ENCODE measurements around the gene CMTM5.
A peak's percentile ranks its signal among the peaks of the same experiment; 100 is the strongest.
"Not testable (repeated sequence)": the region's sequence is repeated elsewhere in the genome, so short reads cannot be mapped to it uniquely, and the experiment has no call there.

The CMTM5 gene

GRCh38 chr14:23378612-23379220 lies 1.9 kb downstream of the CMTM5 start:
- no peak for DNase-seq (ENCODE audit: low spot score)

GRCh38 chr14:23379366-23380196 lies 2.7 kb downstream of the CMTM5 start:
- DNase-seq (ENCODE audit: low spot score), result peak; percentile 65

GRCh38 chr14:23380197-23380914 lies 3.5 kb downstream of the CMTM5 start:
- no peak for DNase-seq (ENCODE audit: low spot score)

GRCh38 chr14:23380976-23381375 lies 4.1 kb downstream of the CMTM5 start:
- DNase-seq (ENCODE audit: low spot score), result no peak

GRCh38 chr14:23381871-23382270 lies 5.0 kb downstream of the CMTM5 start:
- DNase-seq (ENCODE audit: low spot score), result no peak

GRCh38 chr14:23382276-23382675 lies 5.4 kb downstream of the CMTM5 start:
- no peak for DNase-seq (ENCODE audit: low spot score)

- no peak for DNase-seq (ENCODE audit: low spot score)
Measured at GRCh38 chr14:23382731-23383440, 6.0 kb downstream of the CMTM5 start.

- DNase-seq (ENCODE audit: low spot score), result no peak
Measured at GRCh38 chr14:23384364-23385080, 7.7 kb downstream of the CMTM5 start.

GRCh38 chr14:23385244-23385641 lies 8.4 kb downstream of the CMTM5 start:
- DNase-seq (ENCODE audit: low spot score), result no peak

GRCh38 chr14:23385642-23386265 lies 8.9 kb downstream of the CMTM5 start:
- DNase-seq (ENCODE audit: low spot score), result no peak

GRCh38 chr14:23386266-23386657 lies 9.4 kb downstream of the CMTM5 start:
- DNase-seq (ENCODE audit: low spot score), result not testable (repeated sequence)

- DNase-seq (ENCODE audit: low spot score), result no peak
Measured at GRCh38 chr14:23386999-23387398, 10.2 kb downstream of the CMTM5 start.

- no peak for DNase-seq (ENCODE audit: low spot score)
Measured at GRCh38 chr14:23387916-23388882, 11.4 kb downstream of the CMTM5 start.

- DNase-seq (ENCODE audit: low spot score), result no peak
Measured at GRCh38 chr14:23388996-23389395, 12.2 kb downstream of the CMTM5 start.

GRCh38 chr14:23389396-23389795 lies 12.6 kb downstream of the CMTM5 start:
- no peak for DNase-seq (ENCODE audit: low spot score)

GRCh38 chr14:23389871-23390270 lies 13.0 kb downstream of the CMTM5 start:
- DNase-seq (ENCODE audit: low spot score), result not testable (repeated sequence)

GRCh38 chr14:23392613-23393012 lies 15.8 kb downstream of the CMTM5 start:
- DNase-seq (ENCODE audit: low spot score), result no peak

GRCh38 chr14:23396126-23396525 lies 19.3 kb downstream of the CMTM5 start:
- DNase-seq (ENCODE audit: low spot score), result no peak

- no peak for DNase-seq (ENCODE audit: low spot score)
Measured at GRCh38 chr14:23396781-23397407, 20.0 kb downstream of the CMTM5 start.
